HepG2 (cell line): ENCODE measurements around the gene PDP2. TPM values are rescaled to one million over a fixed set of nuclear protein-coding genes. Genes with fewer than 3 reads are reported as not detected.

Source experiments
- ATAC-seq: fragments of 200-7000 bp; cut with Tn5 transposase; 3 replicates; pipeline ENCODE4 v1.9.1; 2020; ENCODE audit warnings: mild to moderate bottlenecking, moderate library complexity
- BruUV-seq: library from RNA; stranded (reverse); fragments of 400-500 nt; replicated peaks from 2 replicates; lab custom pipeline; 2021; lab: Mats Ljungman, UMichigan
- CTCF ChIA-PET: fragments of 300-600 bp; formaldehyde crosslinking; extraction: SDS; loops from one replicate; lab custom pipeline; 2021; ENCODE audit warnings: low total read pairs, inconsistent platforms, low intra/inter-chr PET ratio; lab: Yijun Ruan, JAX
- POLR2A ChIA-PET: fragments of 350-600 bp; sonication (Branson Sonifier 250); formaldehyde crosslinking; loops from one replicate; lab custom pipeline; 2020; ENCODE audit warnings: antibody characterized with exemption, inconsistent platforms; lab: Yijun Ruan, JAX
- DNase-seq: peaks from one replicate; pipeline ENCODE4 v3.0.0-alpha.2; 2015; ENCODE audit warnings: low spot score
- FAIRE-seq: peaks from 3 replicates; lab custom pipeline; 2011; peaks lifted over from hg19 to GRCh38; lab: Jason Lieb, UNC
- H2AFZ ChIP-seq: one replicate; pipeline ENCODE4 v1.6.1; 2011; ENCODE audit warnings: low read length, inconsistent platforms
- H3K27ac ChIP-seq: fragments of 300-600 bp; 3 replicates; pipeline ENCODE4 v1.8.0; 2011; ENCODE audit warnings: mixed run types, mild to moderate bottlenecking, mixed read lengths, low read length, inconsistent platforms; ENCODE audit not compliant: insufficient read depth; ENCODE audit errors: extremely low read length
- H3K27me3 ChIP-seq, 2 experiments: fragments of 200-600 bp in 1 of 2; 2 replicates in 1 of 2; 3 replicates in 1 of 2; pipeline versions ENCODE4 v1.6.0 to v1.8.0; 2011; ENCODE audit warnings: low read length in 2 of 2, mild to moderate bottlenecking in 2 of 2, moderate library complexity in 2 of 2, inconsistent platforms in 1 of 2; ENCODE audit not compliant: insufficient read depth in 2 of 2, control insufficient read depth in 1 of 2
- H3K36me3 ChIP-seq, 2 experiments: fragments of 200-600 bp in 1 of 2; replicated peaks in 1 of 2; 2 replicates in 1 of 2; 3 replicates in 1 of 2; pipeline versions ENCODE4 v1.5.1 to v1.8.0; 2011; ENCODE audit warnings: low read length in 2 of 2, inconsistent platforms in 1 of 2; ENCODE audit not compliant: insufficient read depth in 2 of 2, control insufficient read depth in 1 of 2
- H3K4me1 ChIP-seq: 2 replicates; pipeline ENCODE4 v1.5.1; 2012; ENCODE audit warnings: low read length, inconsistent platforms; ENCODE audit not compliant: insufficient read depth
- H3K4me2 ChIP-seq: 2 replicates; pipeline ENCODE4 v1.6.0; 2011; ENCODE audit warnings: low read depth, low read length, inconsistent platforms
- H3K4me3 ChIP-seq, 3 experiments: fragments of 200-600 bp in 1 of 3; sonication (generic), shearing (Covaris generic) in 1 of 3; replicated peaks in 1 of 3; 2 replicates each; pipeline ENCODE4 v1.5.1; 2011 to 2016; ENCODE audit warnings: low read length in 3 of 3, inconsistent platforms in 2 of 3, low read depth in 2 of 3, mild to moderate bottlenecking in 2 of 3, control low read depth in 1 of 3, mixed read lengths in 1 of 3; ENCODE audit not compliant: insufficient read depth in 1 of 3
- H3K79me2 ChIP-seq: one replicate; pipeline ENCODE4 v1.6.1; 2011; ENCODE audit warnings: low read length, inconsistent platforms; ENCODE audit not compliant: insufficient read depth
- H3K9ac ChIP-seq: 2 replicates; pipeline ENCODE4 v1.6.0; 2011; ENCODE audit warnings: mild to moderate bottlenecking, low read depth, low read length, inconsistent platforms; ENCODE audit not compliant: insufficient read depth
- H3K9me3 ChIP-seq: 2 replicates; pipeline ENCODE4 v1.5.1; 2012; ENCODE audit warnings: mild to moderate bottlenecking, low read length
- H4K20me1 ChIP-seq: 2 replicates; pipeline ENCODE4 v1.6.0; 2011; ENCODE audit warnings: inconsistent platforms, mild to moderate bottlenecking, low read length, moderate library complexity; ENCODE audit not compliant: insufficient read depth
- RBFOX2 ChIP-seq: fragments of 200-400 bp; formaldehyde crosslinking; IDR thresholded peaks from 2 replicates; pipeline ENCODE4 v1.6.1; 2017; ENCODE audit warnings: low read depth, mild to moderate bottlenecking, low read length
- TAF1 ChIP-seq: sonication (generic); formaldehyde crosslinking; IDR thresholded peaks from 2 replicates; pipeline ENCODE4 v1.4.0; 2020; ENCODE audit warnings: missing genetic modification reagents
- WGBS: methylation state at CpG from one replicate; pipeline ENCODE4 v1.1.6; 2017; ENCODE audit warnings: low lambda C conversion rate; 5-methylcytosine and 5-hydroxymethylcytosine counted together
- in situ Hi-C: cut with HindIII; loops from 2 replicates; pipeline ENCODE4 v1.10.0; 2017; ENCODE audit warnings: low pct_unique_long_range_greater_than_20kb; ENCODE audit not compliant: extremely low pct_ligation_motif_present
- intact Hi-C: fragments of 100-400 bp; cut with micrococcal nuclease; formaldehyde crosslinking; loops from one replicate; pipeline ENCODE4 v1.10.0; 2022; ENCODE audit not compliant: unreplicated experiment
- polyA plus RNA-seq, 8 experiments: library from polyadenylated mRNA; depleted of rRNA in 3 of 8; stranded (reverse) in 7 of 8; unstranded in 1 of 8; fragments of >200 nt; fragmentation: Illumina TruSeq in 4 of 8; extraction: Trizol in 4 of 8; gene quantifications; 2 replicates each; pipeline versions ENCODE4 v1.2.1 to v1.2.3, GENCODE V29; 2011 to 2016; ENCODE audit warnings: low read depth in 4 of 8, missing spikeins in 1 of 8, mixed read lengths in 1 of 8; ENCODE audit not compliant: insufficient read depth in 1 of 8
- total RNA-seq, 5 experiments: library from RNA; depleted of rRNA; stranded (reverse); fragments of >200 nt; fragmentation: Illumina TruSeq; extraction: Trizol; gene quantifications; 2 replicates each; pipeline ENCODE4 v1.2.3, GENCODE V29; 2016; ENCODE audit warnings: low read depth in 1 of 5
- TF ChIP-seq, protein P1 (sequence below): sonication (generic); formaldehyde crosslinking; IDR thresholded peaks from 2 replicates; pipeline ENCODE4 v1.5.0; 2020; ENCODE audit warnings: mild to moderate bottlenecking, missing genetic modification reagents, borderline replicate concordance

Gene PDP2
- total and polyA plus RNA-seq, 2 of the 13 experiments (the other 11 are each of a cell fraction or from before 2014, with no cell fraction given): 12.8 to 15.8 TPM

DNA sequence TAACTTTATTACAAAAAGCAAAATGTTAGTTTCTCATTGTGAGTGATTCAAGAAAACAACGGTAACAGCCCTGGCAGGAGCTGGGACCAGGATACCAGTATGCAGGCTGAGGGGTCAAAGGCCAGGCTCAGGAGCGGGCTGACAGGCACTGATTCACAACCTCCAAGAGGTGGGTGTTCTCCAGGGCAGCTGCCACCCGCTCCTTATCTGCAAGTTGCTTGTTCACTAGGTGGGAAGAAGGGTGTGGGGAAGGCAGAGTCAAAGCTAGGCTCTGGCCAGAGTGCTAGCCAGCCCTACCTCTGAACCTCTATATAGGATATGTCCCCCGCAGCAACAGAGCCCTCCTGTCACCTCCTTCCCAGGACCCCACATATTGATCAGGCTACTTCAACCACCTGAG lies 51.8 kb downstream of the PDP2 start:
- no peak for ATAC-seq
- no peak for DNase-seq
- peaks cover 66% of the 10 kb centered on the region for H3K4me1 ChIP-seq
- TF ChIP-seq, protein P1, sequence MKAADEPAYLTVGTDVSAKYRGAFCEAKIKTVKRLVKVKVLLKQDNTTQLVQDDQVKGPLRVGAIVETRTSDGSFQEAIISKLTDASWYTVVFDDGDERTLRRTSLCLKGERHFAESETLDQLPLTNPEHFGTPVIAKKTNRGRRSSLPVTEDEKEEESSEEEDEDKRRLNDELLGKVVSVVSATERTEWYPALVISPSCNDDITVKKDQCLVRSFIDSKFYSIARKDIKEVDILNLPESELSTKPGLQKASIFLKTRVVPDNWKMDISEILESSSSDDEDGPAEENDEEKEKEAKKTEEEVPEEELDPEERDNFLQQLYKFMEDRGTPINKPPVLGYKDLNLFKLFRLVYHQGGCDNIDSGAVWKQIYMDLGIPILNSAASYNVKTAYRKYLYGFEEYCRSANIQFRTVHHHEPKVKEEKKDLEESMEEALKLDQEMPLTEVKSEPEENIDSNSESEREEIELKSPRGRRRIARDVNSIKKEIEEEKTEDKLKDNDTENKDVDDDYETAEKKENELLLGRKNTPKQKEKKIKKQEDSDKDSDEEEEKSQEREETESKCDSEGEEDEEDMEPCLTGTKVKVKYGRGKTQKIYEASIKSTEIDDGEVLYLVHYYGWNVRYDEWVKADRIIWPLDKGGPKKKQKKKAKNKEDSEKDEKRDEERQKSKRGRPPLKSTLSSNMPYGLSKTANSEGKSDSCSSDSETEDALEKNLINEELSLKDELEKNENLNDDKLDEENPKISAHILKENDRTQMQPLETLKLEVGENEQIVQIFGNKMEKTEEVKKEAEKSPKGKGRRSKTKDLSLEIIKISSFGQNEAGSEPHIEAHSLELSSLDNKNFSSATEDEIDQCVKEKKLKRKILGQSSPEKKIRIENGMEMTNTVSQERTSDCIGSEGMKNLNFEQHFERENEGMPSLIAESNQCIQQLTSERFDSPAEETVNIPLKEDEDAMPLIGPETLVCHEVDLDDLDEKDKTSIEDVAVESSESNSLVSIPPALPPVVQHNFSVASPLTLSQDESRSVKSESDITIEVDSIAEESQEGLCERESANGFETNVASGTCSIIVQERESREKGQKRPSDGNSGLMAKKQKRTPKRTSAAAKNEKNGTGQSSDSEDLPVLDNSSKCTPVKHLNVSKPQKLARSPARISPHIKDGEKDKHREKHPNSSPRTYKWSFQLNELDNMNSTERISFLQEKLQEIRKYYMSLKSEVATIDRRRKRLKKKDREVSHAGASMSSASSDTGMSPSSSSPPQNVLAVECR: no peak
- TF ChIP-seq RBFOX2 (0 out of 2 replicates have a peak, but pooled peaks have one; percentile 25), TAF1 (CRISPR knock-in tag) (no peak)
- H3K79me2 ChIP-seq: peaks cover 33% of the 10 kb centered on the region
- H3K4me3 ChIP-seq: no peak overlapping the region; a peak in 1 of 6 replicates
- ChIA-PET POLR2A (interaction anchor here (2.6 kb wide), 1 partner anchor 13 kb away, joined by 10 read pairs; the partner anchor contains the start of gene CDH16), CTCF (no interaction called here)
- no peak overlapping the region for H2AFZ ChIP-seq
- no peaks in the 10 kb centered on the region; a peak in 1 of 5 replicates for H3K27me3 ChIP-seq
- peaks cover 0 to 5% of the 10 kb centered on the region in 2 experiments; a peak in 2 of 5 replicates for H3K36me3 ChIP-seq
- H4K20me1 ChIP-seq: no peaks in the 10 kb centered on the region
- in situ Hi-C loops (no loop called here), intact Hi-C loops (no loop called here)
- BruUV-seq: no TSS peak
- H3K9ac ChIP-seq: no peak overlapping the region
- H3K27ac ChIP-seq: no peak overlapping the region
- WGBS: 71% methylated on average over 4 of the region's 4 CpGs
- 0 out of 2 replicates have a peak overlapping the region, but pooled peaks have one; percentile 89 for H3K4me2 ChIP-seq
- no peaks in the 10 kb centered on the region for H3K9me3 ChIP-seq
- no peak for FAIRE-seq
